Panc1 (cell line): ENCODE data around the gene SERPINF2. TPM values are rescaled to one million over a fixed set of nuclear protein-coding genes. Genes with fewer than 3 reads are reported as not detected.

Experiments
- ATAC-seq: fragments of 200-7000 bp; cut with Tn5 transposase; 2 replicates; pipeline ENCODE4 v1.9.1; 2020; ENCODE audit warnings: mild to moderate bottlenecking, moderate library complexity
- BruUV-seq: library from RNA; stranded (reverse); fragments of 400-500 nt; replicated peaks from 2 replicates; lab custom pipeline; 2021; lab: Mats Ljungman, UMichigan
- CTCF ChIA-PET: fragments of 300-600 bp; sonication (Branson Sonifier 250); formaldehyde crosslinking; loops from one replicate; lab custom pipeline; 2022; ENCODE audit warnings: antibody characterized with exemption; lab: Charles Lee
- POLR2A ChIA-PET: fragments of 300-600 bp; sonication (Branson Sonifier 250); formaldehyde crosslinking; loops from one replicate; lab custom pipeline; 2022; ENCODE audit warnings: antibody characterized with exemption; lab: Charles Lee
- DNase-seq: peaks from one replicate; pipeline ENCODE4 v3.0.0-alpha.2; 2010; ENCODE audit warnings: low read depth, low spot score
- H3K27ac ChIP-seq: 2 replicates; pipeline ENCODE4 v1.5.1; 2011; ENCODE audit warnings: mild to moderate bottlenecking, low read length, inconsistent platforms
- H3K27me3 ChIP-seq: fragments of 200-500 bp; sonication (Bioruptor generic); 2 replicates; pipeline ENCODE4 v1.6.0; 2014; ENCODE audit warnings: low read length, inconsistent platforms; ENCODE audit not compliant: control insufficient read depth, insufficient read depth
- H3K36me3 ChIP-seq: fragments of 200-500 bp; sonication (Bioruptor generic); 2 replicates; pipeline ENCODE4 v1.5.1; 2014; ENCODE audit warnings: inconsistent platforms, mild to moderate bottlenecking, low read length, moderate library complexity; ENCODE audit not compliant: control insufficient read depth, insufficient read depth
- H3K4me1 ChIP-seq: 2 replicates; pipeline ENCODE4 v1.5.1; 2011; ENCODE audit warnings: inconsistent platforms, mild to moderate bottlenecking, low read length, moderate library complexity; ENCODE audit not compliant: control insufficient read depth, insufficient read depth
- H3K4me3 ChIP-seq, 2 experiments: 2 replicates each; pipeline ENCODE4 v1.5.1; 2011 to 2012; ENCODE audit warnings: low read depth in 2 of 2, low read length in 2 of 2, mild to moderate bottlenecking in 2 of 2, inconsistent platforms in 1 of 2, moderate library complexity in 1 of 2
- H3K9me3 ChIP-seq: fragments of 200-500 bp; sonication (Bioruptor generic); 2 replicates; pipeline ENCODE4 v1.5.1; 2014; ENCODE audit warnings: low read depth, mild to moderate bottlenecking, inconsistent platforms, low read length, moderate library complexity; ENCODE audit not compliant: control insufficient read depth, insufficient read depth
- POLR2AphosphoS5 ChIP-seq: IDR thresholded peaks from 2 replicates; pipeline ENCODE4 v1.6.1; 2012; ENCODE audit warnings: mild to moderate bottlenecking, low read depth, low read length, moderate library complexity
- REST ChIP-seq, 2 experiments: IDR thresholded peaks; 2 replicates each; pipeline ENCODE4 v1.6.1; 2011 to 2012; ENCODE audit warnings: low read depth in 2 of 2, control low read depth in 1 of 2, low read length in 1 of 2, mild to moderate bottlenecking in 1 of 2, moderate library complexity in 1 of 2; ENCODE audit not compliant: insufficient read depth in 1 of 2
- SIN3A ChIP-seq: IDR thresholded peaks from 2 replicates; pipeline ENCODE4 v1.6.1; 2012; ENCODE audit warnings: low read depth, mild to moderate bottlenecking, low read length, moderate library complexity, borderline replicate concordance; ENCODE audit not compliant: insufficient read depth
- TCF7L2 ChIP-seq: IDR thresholded peaks from 2 replicates; pipeline ENCODE4 v1.6.1; 2011; ENCODE audit warnings: mild to moderate bottlenecking, low read depth, low read length, inconsistent platforms
- in situ Hi-C: cut with HindIII; loops from 2 replicates; pipeline ENCODE4 v1.10.0; 2016; ENCODE audit warnings: low sequenced_read_pairs, low pct_unique_long_range_greater_than_20kb
- intact Hi-C: fragments of 100-400 bp; cut with micrococcal nuclease; formaldehyde crosslinking; loops from one replicate; pipeline ENCODE4 v1.10.0; 2022; ENCODE audit not compliant: unreplicated experiment
- total RNA-seq: library from RNA; stranded (reverse); gene quantifications from one replicate; pipeline ENCODE4 v1.2.1, GENCODE V29; 2021; ENCODE audit not compliant: unreplicated experiment
- TF ChIP-seq, protein P1 (sequence below): fragments of 450-650 bp; IDR thresholded peaks from 2 replicates; pipeline ENCODE4 v1.5.1; 2017; ENCODE audit warnings: mild to moderate bottlenecking

Gene SERPINF2
- total RNA-seq, 1 experiment from 2014 or later = 0.77 TPM

DNA sequence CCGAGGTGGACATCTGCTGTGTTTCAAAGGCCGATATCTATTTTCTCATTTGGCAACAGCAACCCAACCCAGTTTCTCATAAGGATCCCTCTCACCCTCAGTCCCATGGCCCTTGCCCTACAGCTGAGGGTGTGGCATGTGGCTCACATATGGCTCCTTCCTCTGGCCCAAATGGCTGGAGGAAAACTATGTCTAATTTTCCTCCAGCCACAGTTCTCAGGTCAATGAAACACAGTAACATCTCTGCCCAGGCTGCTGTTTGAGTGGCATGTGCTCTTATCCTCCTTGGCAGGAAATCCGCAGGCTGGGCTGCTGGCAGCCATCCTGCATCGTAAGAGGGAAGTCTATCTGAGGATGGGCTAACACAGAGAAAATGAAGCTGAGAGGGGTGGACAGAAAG is 43.3 kb downstream of the SERPINF2 start:
- no peak for DNase-seq
- CTCF ChIA-PET = no interaction called here
- H3K4me3 ChIP-seq = no peak overlapping the region
- in situ Hi-C loops (no loop called here), intact Hi-C loops (no loop called here)
- H3K4me1 ChIP-seq = peaks cover 15% of the 10 kb centered on the region
- H3K9me3 ChIP-seq = no peaks in the 10 kb centered on the region
- H3K36me3 ChIP-seq = no peaks in the 10 kb centered on the region; the same call in 1 of the 2 replicates
- POLR2A ChIA-PET = no interaction called here
- H3K27me3 ChIP-seq = no peaks in the 10 kb centered on the region
- TF ChIP-seq, protein P1, sequence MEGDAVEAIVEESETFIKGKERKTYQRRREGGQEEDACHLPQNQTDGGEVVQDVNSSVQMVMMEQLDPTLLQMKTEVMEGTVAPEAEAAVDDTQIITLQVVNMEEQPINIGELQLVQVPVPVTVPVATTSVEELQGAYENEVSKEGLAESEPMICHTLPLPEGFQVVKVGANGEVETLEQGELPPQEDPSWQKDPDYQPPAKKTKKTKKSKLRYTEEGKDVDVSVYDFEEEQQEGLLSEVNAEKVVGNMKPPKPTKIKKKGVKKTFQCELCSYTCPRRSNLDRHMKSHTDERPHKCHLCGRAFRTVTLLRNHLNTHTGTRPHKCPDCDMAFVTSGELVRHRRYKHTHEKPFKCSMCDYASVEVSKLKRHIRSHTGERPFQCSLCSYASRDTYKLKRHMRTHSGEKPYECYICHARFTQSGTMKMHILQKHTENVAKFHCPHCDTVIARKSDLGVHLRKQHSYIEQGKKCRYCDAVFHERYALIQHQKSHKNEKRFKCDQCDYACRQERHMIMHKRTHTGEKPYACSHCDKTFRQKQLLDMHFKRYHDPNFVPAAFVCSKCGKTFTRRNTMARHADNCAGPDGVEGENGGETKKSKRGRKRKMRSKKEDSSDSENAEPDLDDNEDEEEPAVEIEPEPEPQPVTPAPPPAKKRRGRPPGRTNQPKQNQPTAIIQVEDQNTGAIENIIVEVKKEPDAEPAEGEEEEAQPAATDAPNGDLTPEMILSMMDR = no peak
- no peak for TF ChIP-seq SIN3A
- no peak for TF ChIP-seq TCF7L2
- no peak for TF ChIP-seq POLR2AphosphoS5
- no peak for TF ChIP-seq REST (IDR thresholded peaks at IDR 0.05; ENCODE audit: insufficient read depth in 1 of 2, low read depth in 2 of 2, low read length in 1 of 2)
- ATAC-seq = no peak
- BruUV-seq = no TSS peak
- no peak overlapping the region for H3K27ac ChIP-seq

GRCh38 chr17:1786708-1787107 is 44.0 kb downstream of the SERPINF2 start:
- Histone ChIP-seq H3K36me3 (no peaks in the 10 kb centered on the region; the same call in 1 of the 2 replicates), H3K27ac (peak overlapping the region; percentile 39), H3K9me3 (no peaks in the 10 kb centered on the region), H3K4me1 (peaks cover 15% of the 10 kb centered on the region), H3K27me3 (no peaks in the 10 kb centered on the region), H3K4me3 (no peak overlapping the region)
- POLR2A ChIA-PET = no interaction called here
- in situ Hi-C loops = no loop called here
- DNase-seq (no peak), ATAC-seq (no peak)
- CTCF ChIA-PET = no interaction called here
- BruUV-seq = no TSS peak
- TF ChIP-seq SIN3A (no peak), POLR2AphosphoS5 (no peak), REST (IDR thresholded peaks at IDR 0.05; ENCODE audit: insufficient read depth in 1 of 2, low read depth in 2 of 2, low read length in 1 of 2) (no peak), TCF7L2 (no peak)
- TF ChIP-seq, protein P1 = no peak
- intact Hi-C loops = no loop called here
